Activated CD4-positive, alpha-beta T cell treated with anti-CD3 and anti-CD28 coated beads for 48 hours (primary cell): ENCODE data around the gene HPX.

ENCODE experiments used
- DNase-seq: peaks from one replicate; pipeline ENCODE4 v3.0.0-alpha.2; 2020

Gene HPX, protein sequence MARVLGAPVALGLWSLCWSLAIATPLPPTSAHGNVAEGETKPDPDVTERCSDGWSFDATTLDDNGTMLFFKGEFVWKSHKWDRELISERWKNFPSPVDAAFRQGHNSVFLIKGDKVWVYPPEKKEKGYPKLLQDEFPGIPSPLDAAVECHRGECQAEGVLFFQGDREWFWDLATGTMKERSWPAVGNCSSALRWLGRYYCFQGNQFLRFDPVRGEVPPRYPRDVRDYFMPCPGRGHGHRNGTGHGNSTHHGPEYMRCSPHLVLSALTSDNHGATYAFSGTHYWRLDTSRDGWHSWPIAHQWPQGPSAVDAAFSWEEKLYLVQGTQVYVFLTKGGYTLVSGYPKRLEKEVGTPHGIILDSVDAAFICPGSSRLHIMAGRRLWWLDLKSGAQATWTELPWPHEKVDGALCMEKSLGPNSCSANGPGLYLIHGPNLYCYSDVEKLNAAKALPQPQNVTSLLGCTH

DNA sequence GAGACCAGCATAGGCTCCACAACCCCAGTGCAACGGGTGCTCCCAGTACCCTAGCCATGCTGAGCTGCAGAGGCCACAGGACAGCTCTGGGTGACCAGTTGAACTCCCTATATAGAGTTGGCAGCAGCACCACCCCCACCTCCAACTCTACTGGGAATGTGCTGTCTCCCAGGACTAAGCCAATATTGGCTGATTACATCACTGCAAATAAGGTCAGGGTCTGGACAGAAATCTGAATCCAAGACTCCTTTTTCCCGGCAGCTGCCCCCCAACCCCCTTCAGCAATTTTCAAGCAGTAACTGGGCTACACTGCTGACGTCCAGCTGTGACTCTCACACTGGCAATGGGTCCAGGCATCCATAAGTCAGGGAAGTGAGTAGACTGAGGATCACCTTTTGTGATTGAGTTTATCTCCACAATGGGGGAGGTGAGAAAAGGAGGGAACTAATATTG is at the start of gene HPX:
Gene HPX (minus strand): TSS at position 82 of the 453 bp plus-strand sequence. CDS start 24 bp downstream, at position 58.
- DNase-seq, result no peak

DNA sequence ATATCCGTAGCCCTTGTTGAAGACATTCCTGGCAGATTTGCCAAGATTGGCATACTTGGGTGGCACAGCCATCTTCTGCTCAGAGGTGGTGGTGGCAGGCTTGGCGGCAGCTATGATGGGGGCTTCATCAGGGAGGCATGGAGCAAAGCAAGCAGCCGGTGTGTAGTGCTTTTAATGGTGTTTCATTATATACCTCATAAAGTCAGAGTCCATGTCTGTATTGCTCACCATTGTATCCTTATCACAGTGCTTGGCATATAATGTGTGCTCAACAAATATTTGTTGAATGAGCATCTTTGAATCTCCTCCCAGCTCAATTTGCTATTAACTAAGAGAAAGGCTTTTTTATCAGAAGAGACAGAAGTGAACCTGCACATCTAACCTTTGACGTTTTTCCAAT is 48.5 kb upstream of the HPX start:
- no peak for DNase-seq

DNA sequence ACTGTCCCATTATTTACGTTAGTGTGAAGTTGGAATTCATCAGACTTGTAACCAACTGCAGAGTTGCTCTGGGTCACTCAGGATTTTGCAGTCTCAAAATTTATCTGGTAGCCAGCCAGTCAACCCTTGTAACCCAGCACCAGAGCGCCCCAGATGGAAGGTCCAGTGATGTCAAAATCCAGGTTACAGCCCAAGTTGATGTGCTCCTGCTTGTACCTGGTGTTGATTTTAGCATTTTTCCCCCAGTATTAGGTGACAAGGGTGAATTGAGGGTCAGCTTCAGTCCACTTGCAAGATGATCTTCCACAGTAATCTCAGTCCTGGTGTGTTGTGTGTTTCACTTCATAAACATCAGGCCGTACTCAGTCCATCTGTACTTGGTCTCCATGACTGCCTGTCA is 48.0 kb upstream of the HPX start:
- DNase-seq, result no peak

DNA sequence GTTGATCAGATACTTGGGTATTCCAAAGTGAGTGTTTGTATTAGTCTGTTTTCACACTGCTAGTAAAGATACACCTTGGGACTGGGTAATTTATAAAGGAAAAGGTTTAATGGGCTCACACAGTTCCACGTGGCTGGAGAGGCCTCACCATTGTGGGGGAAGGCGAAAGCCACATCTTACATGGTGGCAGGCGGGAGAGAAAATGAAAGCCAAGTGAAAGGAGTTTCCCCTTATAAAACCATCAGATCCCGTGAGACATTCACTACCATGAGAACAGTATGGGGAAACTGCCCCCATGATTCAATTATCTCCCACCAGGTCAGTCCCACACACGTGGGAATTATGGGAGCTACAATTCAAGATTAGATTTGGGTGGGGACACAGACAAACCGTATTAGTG is 47.6 kb upstream of the HPX start:
- no peak for DNase-seq

DNA sequence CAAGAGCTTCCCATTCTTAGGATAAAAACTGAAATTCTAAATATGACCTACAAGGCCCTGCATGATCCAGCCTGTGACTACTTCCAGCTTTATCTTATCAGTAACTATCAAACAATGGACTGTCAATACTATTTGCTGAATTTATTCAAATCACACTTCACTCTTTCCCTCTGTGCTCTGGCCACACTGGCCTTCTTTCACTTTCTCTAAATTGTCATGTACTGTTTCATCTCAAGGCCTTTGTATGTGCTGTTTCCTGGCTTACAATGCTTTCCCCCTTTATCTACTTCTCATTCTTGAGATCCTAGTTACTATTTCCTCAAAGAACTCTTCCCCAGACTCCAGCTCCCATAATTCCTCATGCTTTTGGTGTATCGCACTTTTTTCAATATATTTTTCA is 46.2 kb upstream of the HPX start:
- no peak for DNase-seq

DNA sequence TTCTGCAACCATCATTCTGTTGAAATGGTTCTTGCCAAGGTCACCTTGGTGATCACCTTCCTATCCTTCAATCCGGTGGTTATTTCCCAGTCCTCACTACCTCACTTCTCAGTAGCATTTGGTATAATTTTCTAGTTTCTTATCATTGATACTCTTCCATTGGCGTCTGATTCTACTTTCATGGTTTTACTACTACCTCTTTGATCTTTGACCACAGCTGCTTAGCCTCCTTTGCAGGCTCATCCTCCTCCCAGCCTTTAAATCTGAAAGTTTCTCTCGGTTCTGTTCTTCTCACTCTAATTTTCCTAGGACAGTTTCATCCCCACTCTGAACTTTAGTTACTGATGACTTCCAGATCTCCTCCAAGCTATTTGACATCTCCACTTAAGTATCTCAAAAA is 45.5 kb upstream of the HPX start:
- DNase-seq, result no peak

DNA sequence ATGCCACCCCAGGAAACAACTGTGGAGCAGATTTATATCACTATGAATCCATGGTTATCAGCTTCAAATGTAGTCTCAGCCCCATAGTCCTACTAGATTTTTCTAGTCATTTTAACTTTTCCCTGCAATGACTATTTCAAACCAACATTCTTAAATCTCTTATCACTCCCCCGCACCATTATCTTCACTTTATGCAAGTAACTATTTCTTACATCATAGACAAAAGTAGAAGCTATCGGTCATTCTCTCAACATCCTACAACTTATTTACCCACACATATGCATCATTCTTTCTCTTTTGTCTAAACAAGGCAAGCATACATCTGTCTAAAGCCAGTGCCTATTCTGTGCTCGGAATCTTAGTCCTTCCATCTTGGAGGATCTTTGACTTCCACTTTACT is 44.9 kb upstream of the HPX start:
- no peak for DNase-seq

DNA sequence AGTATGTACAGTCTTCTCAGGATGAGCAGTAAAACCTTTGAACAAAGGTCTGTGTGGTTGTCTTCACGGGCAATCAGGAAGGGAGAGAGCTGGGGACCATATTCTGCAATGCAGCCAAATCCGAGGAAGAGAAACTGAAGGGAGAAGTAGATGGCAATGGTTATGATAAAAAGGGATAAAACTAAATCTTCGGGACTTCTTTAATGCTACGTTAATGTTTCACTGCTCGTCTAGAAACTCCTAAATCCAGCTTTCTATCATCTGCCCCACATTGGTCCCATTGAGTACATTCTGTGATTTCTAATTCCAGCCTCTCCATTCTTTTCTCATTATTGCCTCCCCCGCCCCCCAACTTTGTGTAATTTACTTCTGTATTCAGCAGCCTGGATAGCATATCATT is 42.2 kb upstream of the HPX start:
- no peak for DNase-seq

DNA sequence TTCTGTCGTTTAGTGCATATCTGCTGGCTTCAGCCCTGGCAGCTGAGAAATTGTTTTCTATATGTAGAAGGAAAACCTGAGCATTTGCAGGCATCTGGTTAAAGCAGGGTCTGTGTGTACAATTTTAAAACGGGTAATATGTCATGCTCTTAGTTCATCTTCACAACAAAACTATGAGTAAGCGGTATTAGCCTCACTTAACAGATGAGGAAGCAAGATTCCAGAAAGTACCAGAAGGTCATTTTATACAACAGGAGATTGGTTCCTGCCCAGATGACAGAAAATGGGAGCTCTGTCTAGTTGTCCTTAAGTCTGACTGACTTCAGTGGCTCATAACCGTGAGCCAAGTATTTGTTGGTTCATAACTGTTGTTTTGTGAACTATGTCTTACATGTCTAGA is 41.7 kb upstream of the HPX start:
- DNase-seq, result no peak

DNA sequence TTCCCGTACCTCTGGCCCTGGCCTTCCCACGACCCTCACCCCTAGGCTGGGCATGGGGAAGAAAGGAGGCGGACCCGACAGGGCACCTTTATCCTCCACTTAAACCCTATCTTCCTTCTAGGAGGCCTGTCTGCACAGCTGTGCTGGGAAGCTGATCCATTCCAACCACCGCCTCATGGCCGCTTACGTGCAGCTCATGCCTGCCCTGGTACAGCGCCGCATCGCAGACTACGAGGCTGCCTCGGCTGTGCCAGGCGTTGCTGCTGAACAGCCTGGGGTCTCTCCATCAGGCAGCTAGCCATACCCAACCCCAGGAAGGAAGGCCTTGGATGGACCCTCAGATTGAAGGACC is 41.1 kb upstream of the HPX start:
- DNase-seq, result peak; percentile 24

DNA sequence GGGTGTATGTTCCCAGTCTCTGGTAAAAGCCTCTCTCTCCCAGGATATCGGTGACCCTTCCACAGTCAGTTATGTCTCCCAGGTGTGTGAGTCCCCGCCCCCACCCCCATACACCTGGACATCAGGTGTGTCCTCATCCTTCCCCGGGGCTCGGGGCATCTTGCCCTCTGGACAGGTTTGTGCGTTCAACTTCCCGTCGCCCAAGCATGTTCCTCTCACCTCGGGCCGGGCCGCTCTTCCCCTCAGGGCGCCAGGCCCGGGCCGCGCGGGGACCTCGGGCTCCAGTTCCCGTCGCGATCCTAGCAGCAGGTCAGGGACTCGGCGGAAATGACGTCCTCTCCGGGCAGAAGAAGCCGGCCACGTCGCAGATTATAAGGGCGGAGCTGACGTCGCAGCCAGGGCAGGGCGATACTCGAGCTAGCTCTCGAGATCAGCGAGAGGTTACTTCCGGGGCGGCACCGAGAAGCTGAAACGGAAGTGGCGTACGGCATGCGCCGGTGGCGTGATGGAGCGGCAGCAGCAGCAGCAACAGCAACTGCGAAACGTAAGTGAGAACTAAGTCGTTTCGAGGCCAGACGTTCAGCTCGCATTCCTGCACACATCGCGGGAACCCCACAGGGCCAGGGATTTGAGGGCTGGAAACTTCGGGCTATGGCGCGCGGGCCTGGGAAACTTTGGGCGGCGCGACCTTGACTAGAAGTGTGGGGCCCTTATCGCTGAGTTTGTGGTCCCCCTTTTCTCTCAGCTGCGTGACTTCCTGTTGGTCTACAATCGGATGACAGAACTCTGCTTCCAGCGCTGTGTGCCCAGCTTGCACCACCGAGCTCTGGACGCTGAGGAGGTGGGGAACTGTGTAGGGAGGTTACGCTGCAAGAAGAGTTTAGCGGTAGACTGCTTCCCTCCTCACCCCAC is 40.5 kb upstream of the HPX start, which contains the start of the genes ARFIP2 and TIMM10B:
Gene ARFIP2 (minus strand): TSS at position 320 of the 912 bp plus-strand sequence. CDS start 910 bp downstream, outside the sequence.
Gene TIMM10B (plus strand): TSS at position 490 of the 912 bp plus-strand sequence. CDS start 16 bp downstream, at position 506.
- peak; percentile 99 for DNase-seq

DNA sequence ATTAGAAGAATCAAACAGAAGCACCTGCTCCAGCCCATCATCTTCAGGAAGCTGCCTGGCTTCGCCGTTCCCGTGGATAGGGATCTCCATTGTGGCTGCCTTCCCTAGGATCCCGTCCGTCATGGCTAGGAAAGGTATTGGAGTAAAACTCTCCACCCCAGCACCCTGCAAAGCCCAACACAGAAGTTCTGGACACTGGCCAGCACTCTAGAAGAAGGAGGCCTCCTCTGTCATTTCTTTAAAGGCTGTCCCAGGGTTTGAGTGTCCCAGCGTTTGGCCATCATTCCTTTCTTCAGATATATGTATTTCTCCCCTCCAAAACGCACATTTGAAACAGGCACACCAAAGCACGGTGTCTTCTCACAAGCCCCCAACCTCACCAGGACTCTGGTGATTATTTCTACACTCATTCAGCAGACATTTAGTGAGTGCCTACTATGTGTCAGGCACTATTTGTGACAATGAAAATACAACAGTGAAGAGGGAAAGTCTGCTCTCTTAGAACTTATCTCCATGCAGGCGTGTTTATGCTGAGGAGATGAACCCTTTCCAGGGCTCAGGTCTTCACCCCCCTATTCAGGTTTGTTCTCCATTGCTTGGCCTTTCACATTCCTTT is 39.6 kb upstream of the HPX start:
- no peak for DNase-seq

DNA sequence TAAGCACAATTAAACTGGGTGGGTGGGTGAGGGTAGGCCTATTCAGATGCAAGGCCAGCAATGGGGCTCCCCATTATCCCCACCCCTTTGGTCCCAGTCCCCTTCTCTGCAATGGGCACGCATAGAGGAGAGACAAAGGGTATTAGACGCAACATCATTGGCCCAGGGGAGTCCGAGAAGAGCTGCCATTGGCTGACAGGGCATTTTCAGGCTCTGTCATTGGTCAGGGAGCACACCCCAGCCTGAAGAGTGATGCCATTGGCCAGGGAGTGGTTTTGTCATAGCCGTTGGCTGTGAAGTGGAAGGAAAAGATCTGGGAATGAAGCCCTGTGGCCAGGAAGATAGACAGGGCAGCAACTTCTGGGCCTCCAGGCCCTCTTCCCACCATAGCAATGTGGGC is 35.8 kb upstream of the HPX start:
- DNase-seq, result no peak

DNA sequence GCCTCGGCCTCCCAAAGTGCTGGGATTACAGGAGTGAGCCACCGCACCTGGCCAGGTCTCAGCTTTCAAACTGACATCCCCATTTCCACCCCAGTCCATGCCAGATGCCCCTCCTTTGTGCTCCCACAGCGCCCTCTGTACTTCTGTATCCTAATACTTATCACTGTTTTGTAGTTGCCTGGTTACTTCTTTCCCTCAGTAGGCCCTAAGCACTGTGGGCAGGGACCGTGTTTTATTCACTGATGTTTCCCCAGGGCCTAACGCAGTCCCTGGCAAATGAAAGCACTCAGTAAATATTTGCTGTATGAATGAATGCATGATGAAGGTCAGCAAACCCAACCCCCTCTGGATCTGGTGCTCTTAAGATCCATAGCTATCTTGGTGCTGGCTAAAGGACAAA is 35.1 kb upstream of the HPX start:
- DNase-seq, result no peak

DNA sequence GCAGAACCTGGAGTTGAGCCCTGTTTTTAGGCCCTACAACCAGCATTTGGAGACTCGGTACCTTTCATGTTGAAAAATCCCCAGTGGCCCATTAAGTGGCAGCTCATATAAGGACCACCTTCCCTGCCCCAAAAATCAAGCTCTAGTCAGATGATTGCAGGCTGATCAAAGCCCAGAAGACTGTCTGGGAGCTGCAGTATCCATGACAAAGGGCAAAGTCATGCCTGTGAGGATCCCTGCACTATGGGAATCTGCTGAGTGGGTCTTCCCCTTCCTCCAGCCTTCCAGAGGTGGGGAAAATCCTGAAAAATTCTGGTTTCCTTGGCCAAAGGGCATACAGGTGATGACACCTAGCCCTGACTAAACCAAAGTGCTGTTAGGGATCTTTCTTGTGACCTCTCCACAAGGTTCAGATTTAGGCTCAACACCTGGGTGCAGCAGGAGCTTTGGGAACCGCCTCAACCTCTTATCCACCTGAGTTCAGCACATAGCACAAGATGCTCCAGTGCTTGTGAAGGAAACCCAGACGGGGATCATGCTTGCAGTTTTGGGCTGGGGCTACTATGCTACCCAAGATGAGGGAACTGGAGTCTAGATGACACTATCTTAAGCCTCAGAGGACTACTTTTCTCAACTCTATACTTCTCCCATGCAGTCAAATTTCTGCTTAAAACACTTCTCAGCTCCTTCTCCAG is 34.2 kb upstream of the HPX start:
- DNase-seq, result no peak

DNA sequence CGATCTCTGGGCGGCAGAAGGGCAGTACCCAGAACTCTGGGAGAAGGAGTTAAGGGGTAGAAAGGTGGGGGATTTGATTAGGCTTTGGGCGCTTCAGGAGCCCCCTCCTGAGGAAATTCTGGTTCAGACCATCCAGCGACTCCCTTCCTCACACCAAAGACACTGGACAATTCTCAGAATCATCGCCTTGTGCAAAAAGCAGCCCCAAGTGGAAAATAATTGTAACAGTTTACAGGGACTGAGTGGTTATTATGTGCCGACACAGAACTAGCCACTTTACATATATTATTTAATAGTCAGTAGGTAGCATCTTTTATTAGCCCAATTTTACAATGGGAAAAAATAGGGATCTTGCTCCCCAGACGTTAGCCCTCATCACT is 33.6 kb upstream of the HPX start:
- no peak for DNase-seq

DNA sequence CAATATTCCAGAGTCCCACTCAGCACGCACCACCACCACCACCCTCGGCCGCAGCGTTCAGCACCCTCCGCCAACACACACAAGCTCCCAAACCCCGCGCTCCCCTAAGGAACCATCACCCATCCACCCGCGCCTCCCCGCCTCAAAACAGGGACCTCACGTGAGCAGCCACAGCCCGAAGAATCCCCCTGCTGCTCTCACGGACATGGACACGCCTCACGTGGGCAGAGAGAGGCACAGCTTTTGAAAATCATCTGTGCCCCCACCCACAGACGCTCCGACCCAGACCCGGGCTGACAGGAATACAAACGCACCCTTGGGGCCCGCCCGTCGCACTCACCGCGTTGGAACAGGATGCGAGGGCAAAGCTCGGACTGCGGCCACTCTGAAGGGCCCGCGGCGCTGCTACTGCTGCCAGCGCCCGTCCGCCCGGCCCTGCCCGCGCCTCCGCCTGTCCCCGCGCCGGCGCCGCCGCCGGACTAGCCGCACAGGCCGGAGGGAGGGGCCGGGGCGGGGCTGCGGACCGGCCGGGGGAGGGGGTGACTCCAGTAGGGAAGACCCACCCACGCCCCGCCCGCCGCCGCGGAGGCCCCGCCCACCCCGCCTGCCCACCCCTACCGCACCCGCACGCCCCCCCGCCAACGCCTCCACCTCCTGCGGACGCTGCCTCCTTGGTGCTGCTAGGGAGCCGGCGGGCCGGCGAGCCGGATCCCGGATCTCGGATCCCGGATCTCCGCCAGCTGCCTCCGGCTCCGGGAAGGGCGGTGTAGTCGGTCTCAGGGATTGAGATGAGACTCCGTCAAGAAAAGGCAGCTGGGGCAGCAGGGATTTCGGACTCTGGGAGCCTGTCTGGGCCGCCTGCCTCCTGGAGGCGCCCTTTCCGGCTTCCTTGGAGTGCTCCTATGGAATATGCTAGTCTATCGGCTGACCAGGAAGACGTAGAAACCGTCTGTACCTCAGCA is 32.9 kb upstream of the HPX start, which contains the start of gene TRIM3:
Gene TRIM3 (minus strand): TSS at position 491 of the 962 bp plus-strand sequence. CDS start 8,246 bp downstream, outside the sequence.
- DNase-seq, result peak; percentile 54

DNA sequence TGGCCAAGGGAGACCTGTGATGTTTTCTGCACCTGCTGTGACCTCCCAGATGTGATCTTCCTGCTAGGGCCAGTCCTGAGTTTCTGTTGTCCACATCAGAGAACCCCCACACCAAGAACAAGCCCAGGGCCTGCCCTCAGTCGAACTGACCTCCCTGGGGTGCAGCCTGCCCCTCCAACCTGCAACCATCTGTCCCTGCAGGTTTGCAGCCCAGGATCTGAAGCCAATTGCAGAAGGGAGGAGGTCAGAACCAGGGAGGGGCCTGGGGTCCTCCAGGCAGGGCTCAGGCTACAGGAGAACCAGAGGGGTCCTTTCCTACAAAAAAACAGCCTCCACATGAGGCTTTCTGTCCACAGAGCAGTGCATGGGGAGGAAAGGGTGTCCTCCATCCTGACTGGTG is 32.1 kb upstream of the HPX start:
- no peak for DNase-seq

DNA sequence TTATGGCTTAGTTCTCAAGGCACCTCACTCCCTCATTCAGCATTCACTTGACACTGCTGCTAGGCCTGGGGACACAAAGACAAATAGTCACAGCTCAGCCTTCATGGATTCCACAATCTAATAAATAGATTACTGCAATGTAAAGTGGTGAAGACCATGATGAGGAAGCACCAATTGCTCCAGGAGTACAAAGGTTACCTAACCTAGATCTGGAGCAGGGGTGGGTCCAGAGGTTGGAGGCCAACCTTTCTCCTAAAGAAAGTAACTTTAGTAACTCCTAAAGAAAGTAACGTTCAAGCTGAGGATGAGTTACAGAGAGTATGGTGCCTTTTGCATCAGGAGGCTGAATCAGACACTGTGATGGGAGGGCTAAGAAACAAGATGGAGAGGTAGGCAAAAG is 28.8 kb upstream of the HPX start:
- DNase-seq, result no peak

DNA sequence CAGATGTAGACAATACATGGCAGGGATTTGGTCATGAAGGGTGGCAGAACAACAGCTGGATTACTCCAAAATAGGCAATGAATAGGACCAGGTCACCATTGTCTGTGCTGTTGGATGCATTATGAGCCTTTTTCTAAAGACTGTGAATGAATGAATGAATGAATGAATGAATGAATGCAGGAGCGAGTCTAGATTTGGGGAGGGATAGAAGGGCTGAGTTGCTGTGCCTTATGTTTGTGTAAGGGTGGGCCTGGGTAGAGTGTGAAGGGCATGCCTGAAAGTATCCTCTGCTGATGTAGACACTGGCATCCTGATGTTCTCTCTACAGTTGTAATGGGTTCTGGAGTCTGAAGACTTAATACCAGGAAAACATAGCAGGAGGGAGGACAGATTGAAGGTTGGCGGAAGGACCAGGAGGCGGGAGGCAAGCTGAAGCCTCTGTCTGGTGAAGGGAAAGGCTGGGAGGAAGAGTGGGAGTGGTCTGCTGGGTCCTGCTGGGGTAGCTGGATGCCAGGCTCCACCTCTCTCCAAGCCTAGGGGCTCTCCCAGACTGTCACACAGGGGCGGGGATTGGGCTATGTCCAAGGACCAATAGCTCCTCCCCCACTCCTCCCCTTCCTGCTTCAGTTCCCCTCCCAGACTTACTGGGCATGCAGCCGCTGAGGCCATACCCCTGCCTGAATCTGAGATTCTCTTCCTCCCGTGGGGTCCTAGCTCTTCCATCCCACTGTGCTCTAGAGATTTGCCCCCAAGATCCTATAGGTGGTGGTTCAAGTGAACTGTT is 28.1 kb upstream of the HPX start:
- DNase-seq, result peak; percentile 21

DNA sequence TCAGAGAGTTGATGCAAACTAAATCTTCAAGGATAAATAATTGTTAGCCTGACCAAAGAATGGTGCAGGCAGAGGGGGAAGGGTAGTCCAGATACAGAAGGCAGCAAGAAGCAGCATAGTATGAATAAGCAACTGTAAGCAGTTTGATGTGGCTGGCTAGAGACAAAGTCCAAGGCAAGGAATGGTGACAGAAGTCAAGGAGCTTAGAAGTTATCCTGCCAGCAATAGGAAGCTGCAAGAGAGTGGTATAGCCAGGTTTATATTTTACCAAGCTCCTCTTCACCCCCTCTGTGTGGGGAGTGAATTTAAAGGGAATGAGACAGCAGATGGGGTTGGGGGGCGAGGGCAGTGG is 18.3 kb upstream of the HPX start:
- no peak for DNase-seq
